ENCODE results near the gene SAP30L.

SAP30L gene

GRCh38 chr5:154506716-154507080 is 60.9 kb downstream of the SAP30L start:
- DNase-seq (ENCODE audit: low read depth, low spot score) = no peak

DNA sequence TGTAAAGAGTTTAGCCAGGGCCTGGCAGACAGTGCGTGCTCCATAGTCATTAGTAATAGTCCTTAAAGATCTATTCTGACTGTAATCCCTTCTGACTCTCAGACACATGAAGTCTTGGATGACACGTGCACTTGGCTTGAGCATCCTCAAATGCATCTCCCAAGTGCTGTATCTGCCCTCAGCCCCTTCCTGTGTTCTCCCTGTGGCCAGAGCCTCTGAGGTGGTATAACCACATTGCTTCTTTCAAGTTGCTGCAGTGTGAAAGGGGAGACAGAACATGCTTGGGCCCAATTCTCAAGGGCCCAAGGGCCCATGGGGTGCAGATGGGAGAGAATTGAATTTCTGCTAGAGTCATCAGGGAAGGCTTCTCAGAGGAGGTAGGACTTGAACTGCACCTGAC is 62.3 kb downstream of the SAP30L start:
- DNase-seq (ENCODE audit: low read depth, low spot score) = no peak

- no peak for DNase-seq (ENCODE audit: low read depth, low spot score)
These were observed 64.2 kb downstream of the SAP30L start for GRCh38 chr5:154509784-154510555.

Measured in activated CD4-positive, CD25-positive, alpha-beta regulatory T cell treated with anti-CD3 and anti-CD28 coated beads, Interleukin-2, amount 50 U/mL, for 16 hours (primary cell).